CD4-positive, alpha-beta T cell (primary cell): ENCODE data around the gene CLPX. TPM values are rescaled to one million over a fixed set of nuclear protein-coding genes. Genes with fewer than 3 reads are reported as not detected.

Experiments
- ATAC-seq: fragments of 200-7000 bp; cut with Tn5 transposase; one replicate; pipeline ENCODE4 v1.10.0; 2022; ENCODE audit warnings: mild to moderate bottlenecking; ENCODE audit not compliant: poor library complexity
- CTCF ChIA-PET: fragments of 350-600 bp; sonication (Branson Sonifier 250); formaldehyde crosslinking; loops from one replicate; lab custom pipeline; 2021; ENCODE audit warnings: antibody characterized with exemption, inconsistent platforms; lab: Charles Lee
- POLR2A ChIA-PET: fragments of 350-600 bp; sonication (Branson Sonifier 250); formaldehyde crosslinking; loops from one replicate; lab custom pipeline; 2021; ENCODE audit warnings: antibody characterized with exemption, inconsistent platforms; lab: Charles Lee
- DNase-seq, 14 experiments: peaks; one replicate each; pipeline ENCODE4 v3.0.0-alpha.2; 2013 to 2020; ENCODE audit warnings: mixed read lengths in 2 of 14
- H3K27ac ChIP-seq, 2 donors: one replicate each; pipeline versions ENCODE4 v1.5.1 to v1.7.0; 2013; ENCODE audit warnings: low read length in 2 of 2, low read depth in 1 of 2, mild to moderate bottlenecking in 1 of 2
- H3K27me3 ChIP-seq, 2 experiments: 1 replicate in 1 of 2; 2 replicates in 1 of 2; pipeline versions ENCODE4 v1.6.1 to v1.7.0; 2013; ENCODE audit warnings: low read length in 2 of 2, control low read depth in 1 of 2, mild to moderate bottlenecking in 1 of 2, moderate library complexity in 1 of 2; ENCODE audit not compliant: insufficient read depth in 2 of 2, control insufficient read depth in 1 of 2
- H3K36me3 ChIP-seq: one replicate; pipeline ENCODE4 v1.6.1; 2013; ENCODE audit warnings: low read length, control low read depth; ENCODE audit not compliant: insufficient read depth
- H3K4me1 ChIP-seq: one replicate; pipeline ENCODE4 v1.6.1; 2013; ENCODE audit warnings: low read length, control low read depth; ENCODE audit not compliant: insufficient read depth
- H3K4me3 ChIP-seq: one replicate; pipeline ENCODE4 v1.5.1; 2013; ENCODE audit warnings: mild to moderate bottlenecking, low read length, moderate library complexity
- H3K9me3 ChIP-seq, 2 experiments: 1 replicate in 1 of 2; 2 replicates in 1 of 2; pipeline versions ENCODE4 v1.6.1 to v1.7.0; 2013; ENCODE audit warnings: low read length in 2 of 2, mild to moderate bottlenecking in 2 of 2, control low read depth in 1 of 2, moderate library complexity in 1 of 2; ENCODE audit not compliant: control insufficient read depth in 1 of 2, insufficient read depth in 1 of 2
- H3K27ac Mint-ChIP-seq: one replicate; pipeline ENCODE4 v1.8.0; 2020; ENCODE audit warnings: mixed read lengths
- H3K27me3 Mint-ChIP-seq: one replicate; pipeline ENCODE4 v1.8.0; 2021; ENCODE audit warnings: mixed read lengths
- H3K36me3 Mint-ChIP-seq: one replicate; pipeline ENCODE4 v1.8.0; 2021; ENCODE audit warnings: low read depth, mixed read lengths
- H3K4me1 Mint-ChIP-seq: one replicate; pipeline ENCODE4 v1.8.0; 2021; ENCODE audit warnings: low read depth, mixed read lengths
- H3K4me3 Mint-ChIP-seq: one replicate; pipeline ENCODE4 v1.8.0; 2020; ENCODE audit warnings: mild to moderate bottlenecking, mixed read lengths
- H3K9me3 Mint-ChIP-seq: one replicate; pipeline ENCODE4 v1.8.0; 2020; ENCODE audit warnings: mixed read lengths
- intact Hi-C, 2 experiments: fragments of 100-400 bp; cut with DNase I in 1 of 2; cut with micrococcal nuclease in 1 of 2; formaldehyde crosslinking; loops; one replicate each; pipeline versions ENCODE4 v1.15.1 to v1.9.0; 2023 to 2025; cut with DNase I, micrococcal nuclease
- total RNA-seq, 174 experiments: library from RNA in 2 of 174; stranded (reverse) in 2 of 174; gene quantifications; one replicate each; pipeline ENCODE4 v1.2.3 and lab custom pipeline; 2021 to 2026
- TF ChIP-seq, protein P1 (sequence below): fragments of 200-600 bp; IDR thresholded peaks from one replicate; pipeline ENCODE4 v1.8.0; 2022; ENCODE audit warnings: antibody characterized with exemption, mild to moderate bottlenecking

Gene CLPX
- total RNA-seq, 2 experiments from 2014 or later = 29.1 to 36.3 TPM

DNA sequence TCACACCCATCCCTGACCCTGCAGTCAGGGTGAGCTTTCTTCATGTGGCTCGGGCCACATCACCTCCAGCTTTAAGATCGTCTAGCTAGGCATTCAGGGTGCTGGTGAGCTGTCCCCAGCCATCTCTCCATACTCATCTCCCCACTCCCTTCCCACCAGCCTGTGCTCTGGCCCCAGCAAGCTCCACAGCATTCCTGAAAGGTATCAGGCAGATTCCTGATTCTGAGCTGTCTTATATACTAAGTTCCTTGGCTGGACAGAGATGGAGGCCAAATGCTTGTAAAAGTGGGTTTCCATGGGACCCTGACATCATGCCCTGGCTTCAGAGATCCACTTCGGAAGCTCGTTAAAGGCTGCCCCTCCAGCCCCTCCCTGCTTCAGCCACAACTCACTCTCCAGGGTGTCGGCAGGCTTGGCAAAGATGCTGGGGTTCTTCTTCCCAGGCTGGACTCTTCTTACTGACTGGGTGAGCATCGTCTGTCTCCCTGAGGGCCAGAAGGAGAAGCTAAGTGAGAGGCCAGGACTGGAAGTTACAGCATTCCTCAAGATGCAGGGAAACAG, 22.2 kb upstream of the CLPX start:
- H3K27ac Mint-ChIP-seq = no peak overlapping the region
- no peaks in the 10 kb centered on the region for H3K36me3 ChIP-seq
- no peak overlapping the region for H3K4me3 Mint-ChIP-seq
- TF ChIP-seq, protein P1, sequence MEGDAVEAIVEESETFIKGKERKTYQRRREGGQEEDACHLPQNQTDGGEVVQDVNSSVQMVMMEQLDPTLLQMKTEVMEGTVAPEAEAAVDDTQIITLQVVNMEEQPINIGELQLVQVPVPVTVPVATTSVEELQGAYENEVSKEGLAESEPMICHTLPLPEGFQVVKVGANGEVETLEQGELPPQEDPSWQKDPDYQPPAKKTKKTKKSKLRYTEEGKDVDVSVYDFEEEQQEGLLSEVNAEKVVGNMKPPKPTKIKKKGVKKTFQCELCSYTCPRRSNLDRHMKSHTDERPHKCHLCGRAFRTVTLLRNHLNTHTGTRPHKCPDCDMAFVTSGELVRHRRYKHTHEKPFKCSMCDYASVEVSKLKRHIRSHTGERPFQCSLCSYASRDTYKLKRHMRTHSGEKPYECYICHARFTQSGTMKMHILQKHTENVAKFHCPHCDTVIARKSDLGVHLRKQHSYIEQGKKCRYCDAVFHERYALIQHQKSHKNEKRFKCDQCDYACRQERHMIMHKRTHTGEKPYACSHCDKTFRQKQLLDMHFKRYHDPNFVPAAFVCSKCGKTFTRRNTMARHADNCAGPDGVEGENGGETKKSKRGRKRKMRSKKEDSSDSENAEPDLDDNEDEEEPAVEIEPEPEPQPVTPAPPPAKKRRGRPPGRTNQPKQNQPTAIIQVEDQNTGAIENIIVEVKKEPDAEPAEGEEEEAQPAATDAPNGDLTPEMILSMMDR = no peak
- H3K36me3 Mint-ChIP-seq = no peaks in the 10 kb centered on the region
- ChIA-PET POLR2A (interaction anchor here (0.9 kb wide), 1 partner anchor 31 kb away, joined by 3 read pairs; no protein-coding TSS in a partner anchor), CTCF (no interaction called here)
- H3K9me3 ChIP-seq = no peaks in the 10 kb centered on the region
- ATAC-seq (no peak), DNase-seq (no peak)
- H3K4me1 Mint-ChIP-seq = no peaks in the 10 kb centered on the region
- H3K4me1 ChIP-seq = no peaks in the 10 kb centered on the region
- H3K9me3 Mint-ChIP-seq = no peaks in the 10 kb centered on the region
- no peaks in the 10 kb centered on the region for H3K27me3 Mint-ChIP-seq
- intact Hi-C loops = no loop called here
- H3K4me3 ChIP-seq = no peak overlapping the region
- no peak overlapping the region for H3K27ac ChIP-seq
- H3K27me3 ChIP-seq = no peaks in the 10 kb centered on the region

DNA sequence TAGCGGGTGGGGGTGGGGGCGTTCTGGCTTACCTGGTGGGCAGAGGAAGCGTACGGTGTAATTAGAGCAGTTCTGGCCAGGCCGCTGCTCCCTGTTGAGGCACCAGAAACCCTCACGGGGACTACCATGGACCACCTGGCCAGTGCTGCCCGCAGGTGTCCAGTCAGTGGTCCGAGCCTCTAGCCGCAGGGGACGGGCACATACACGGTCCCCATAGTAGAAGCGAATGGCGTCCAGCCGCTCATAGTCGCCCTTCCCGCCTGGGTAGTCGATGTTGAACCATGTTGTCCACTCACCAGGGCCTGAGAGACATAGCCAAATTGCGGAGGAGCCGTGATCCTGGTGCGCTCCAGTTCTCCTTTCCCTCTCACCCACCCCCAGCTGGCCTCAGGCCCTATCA, 21.6 kb upstream of the CLPX start:
- Mint-ChIP-seq H3K9me3 (no peaks in the 10 kb centered on the region), H3K4me1 (no peaks in the 10 kb centered on the region), H3K4me3 (no peak overlapping the region), H3K27ac (no peak overlapping the region), H3K27me3 (no peaks in the 10 kb centered on the region), H3K36me3 (no peaks in the 10 kb centered on the region)
- H3K4me1 ChIP-seq = no peaks in the 10 kb centered on the region
- no peak overlapping the region for H3K27ac ChIP-seq
- DNase-seq (no peak), ATAC-seq (no peak)
- no peaks in the 10 kb centered on the region for H3K36me3 ChIP-seq
- CTCF ChIA-PET = no interaction called here
- no peaks in the 10 kb centered on the region for H3K9me3 ChIP-seq
- POLR2A ChIA-PET = no interaction called here
- H3K4me3 ChIP-seq = no peak overlapping the region
- no peaks in the 10 kb centered on the region for H3K27me3 ChIP-seq
- TF ChIP-seq, protein P1 = no peak
- intact Hi-C loops = no loop called here

DNA sequence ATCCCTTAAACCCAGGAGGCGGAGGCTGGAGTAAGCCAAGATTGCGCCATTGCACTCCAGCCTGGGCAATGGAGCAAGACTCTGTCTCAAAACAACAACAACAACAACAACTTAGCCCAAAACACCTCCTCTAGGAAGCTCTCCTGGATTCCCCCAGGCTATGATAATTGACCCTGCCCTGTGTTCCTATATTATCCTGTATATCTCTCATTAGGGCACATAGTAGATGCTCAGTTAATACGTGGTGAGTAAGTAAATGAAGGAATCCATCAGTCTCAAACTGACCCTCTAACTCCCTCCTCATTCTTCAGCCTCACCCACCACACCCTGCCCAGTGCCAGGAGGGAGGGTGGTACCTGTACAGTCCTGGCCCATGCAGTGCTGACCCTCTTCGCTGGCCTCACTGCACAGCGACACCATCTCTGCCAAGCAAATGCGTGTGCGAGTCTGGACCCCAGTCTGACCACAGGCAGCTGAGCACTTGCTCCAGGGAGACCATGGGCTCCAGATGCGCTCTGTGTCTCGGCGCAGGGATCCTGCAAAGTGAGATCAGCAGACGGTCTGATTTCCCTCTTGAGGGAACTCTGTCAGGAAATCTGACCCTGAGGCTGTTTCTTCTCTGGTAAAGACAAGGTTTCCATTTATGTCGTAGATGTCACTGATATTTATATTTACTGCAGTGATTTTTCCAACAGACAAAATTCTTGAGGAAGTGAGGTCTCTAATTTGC, 20.0 kb upstream of the CLPX start:
- H3K4me1 ChIP-seq = no peaks in the 10 kb centered on the region
- Mint-ChIP-seq H3K27me3 (no peaks in the 10 kb centered on the region), H3K9me3 (no peaks in the 10 kb centered on the region), H3K27ac (no peak overlapping the region), H3K4me3 (no peak overlapping the region), H3K36me3 (no peaks in the 10 kb centered on the region), H3K4me1 (no peaks in the 10 kb centered on the region)
- H3K36me3 ChIP-seq = no peaks in the 10 kb centered on the region
- CTCF ChIA-PET = no interaction called here
- POLR2A ChIA-PET = no interaction called here
- DNase-seq (no peak), ATAC-seq (no peak)
- H3K27ac ChIP-seq = no peak overlapping the region
- H3K4me3 ChIP-seq = no peak overlapping the region
- no peaks in the 10 kb centered on the region for H3K9me3 ChIP-seq
- TF ChIP-seq, protein P1 = no peak
- intact Hi-C loops = no loop called here
- no peaks in the 10 kb centered on the region for H3K27me3 ChIP-seq
